GM19463 (cell line): ENCODE results near the gene PITPNM1.
"Not testable (repeated sequence)": the region's sequence is repeated elsewhere in the genome, so short reads cannot be mapped to it uniquely, and the experiment has no call there.

Source experiments
- ATAC-seq: cut with Tn5 transposase; IDR thresholded peaks from one replicate; pipeline ENCODE4 v1.9.1; 2021; ENCODE audit warnings: mild to moderate bottlenecking, moderate library complexity; ENCODE audit not compliant: unreplicated experiment

Gene PITPNM1

DNA sequence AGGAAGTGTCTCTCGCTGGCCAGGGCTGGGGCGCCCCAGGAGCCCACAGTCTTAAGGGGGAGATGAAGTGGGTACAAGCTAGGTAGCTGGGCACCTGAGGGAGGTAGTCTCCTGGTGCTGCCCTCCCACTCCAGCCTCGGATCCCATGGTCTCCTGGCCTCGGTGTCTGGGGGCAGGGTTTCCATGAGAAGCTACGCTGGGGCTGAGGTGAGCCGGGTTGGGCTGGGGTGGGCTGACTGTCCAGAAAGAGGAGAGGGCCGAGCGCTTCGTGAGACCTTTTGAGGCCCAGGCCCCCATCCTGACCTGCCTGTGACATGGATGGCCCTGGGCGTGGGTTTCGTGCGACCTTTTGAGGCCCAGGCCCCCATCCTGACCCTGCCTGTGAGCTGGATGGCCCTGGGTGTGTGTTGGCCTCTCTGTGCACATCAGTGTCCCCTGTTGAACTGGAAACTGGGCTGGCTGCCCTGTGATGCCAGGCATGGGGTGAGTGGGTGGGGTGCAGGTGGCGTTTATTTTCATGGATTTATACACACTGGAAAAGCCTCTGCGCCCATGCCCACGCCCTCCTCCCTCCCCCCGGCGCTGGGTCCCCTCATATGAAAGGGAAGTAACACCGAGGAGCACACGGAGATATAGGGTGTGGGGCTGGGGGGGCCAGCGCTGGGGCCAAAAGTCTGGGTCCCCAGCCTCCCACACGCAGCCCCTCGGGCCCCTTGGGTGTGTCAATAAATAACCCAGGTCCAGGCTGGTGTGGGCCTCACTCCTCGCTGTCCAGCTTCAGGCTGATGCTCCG is 13.7 kb downstream of the PITPNM1 start:
- ATAC-seq = no peak

DNA sequence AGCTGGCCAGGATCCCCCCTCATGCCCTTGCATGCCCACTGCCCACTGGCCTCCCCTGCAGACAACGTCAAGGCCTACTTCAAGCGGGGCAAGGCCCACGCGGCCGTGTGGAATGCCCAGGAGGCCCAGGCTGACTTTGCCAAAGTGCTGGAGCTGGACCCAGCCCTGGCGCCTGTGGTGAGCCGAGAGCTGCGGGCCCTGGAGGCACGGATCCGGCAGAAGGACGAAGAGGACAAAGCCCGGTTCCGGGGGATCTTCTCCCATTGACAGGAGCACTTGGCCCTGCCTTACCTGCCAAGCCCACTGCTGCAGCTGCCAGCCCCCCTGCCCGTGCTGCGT is 14.5 kb downstream of the PITPNM1 start:
- ATAC-seq = no peak

DNA sequence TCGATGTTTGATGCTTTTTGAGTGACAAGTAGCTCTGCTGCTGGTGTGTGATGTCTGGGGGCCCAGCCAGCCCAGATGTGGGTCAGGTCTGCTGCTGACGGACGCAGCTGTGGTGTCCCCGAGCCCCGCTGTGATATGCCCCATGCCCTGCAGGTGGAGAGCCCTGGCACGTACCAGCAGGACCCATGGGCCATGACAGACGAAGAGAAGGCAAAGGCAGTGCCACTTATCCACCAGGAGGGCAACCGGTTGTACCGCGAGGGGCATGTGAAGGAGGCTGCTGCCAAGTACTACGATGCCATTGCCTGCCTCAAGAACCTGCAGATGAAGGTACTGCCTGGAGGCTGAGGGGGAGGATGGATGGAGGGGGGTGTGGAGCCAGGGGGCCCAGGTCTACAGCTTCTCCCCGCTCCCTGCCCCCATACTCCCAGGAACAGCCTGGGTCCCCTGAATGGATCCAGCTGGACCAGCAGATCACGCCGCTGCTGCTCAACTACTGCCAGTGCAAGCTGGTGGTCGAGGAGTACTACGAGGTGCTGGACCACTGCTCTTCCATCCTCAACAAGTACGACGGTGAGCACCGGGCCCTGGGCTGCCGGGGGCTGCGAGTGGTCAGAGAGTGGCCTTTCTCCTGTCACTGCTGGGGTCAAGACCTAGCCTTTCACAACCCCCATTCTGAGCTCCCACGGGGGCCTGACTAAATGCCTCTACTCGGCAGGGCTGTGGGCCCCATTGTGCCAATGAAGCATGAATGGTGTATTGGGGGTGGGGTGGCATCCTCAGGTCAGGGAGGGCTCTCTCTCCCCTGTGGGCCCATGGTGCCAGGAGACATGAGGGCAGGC is 15.1 kb downstream of the PITPNM1 start:
- ATAC-seq = no peak

DNA sequence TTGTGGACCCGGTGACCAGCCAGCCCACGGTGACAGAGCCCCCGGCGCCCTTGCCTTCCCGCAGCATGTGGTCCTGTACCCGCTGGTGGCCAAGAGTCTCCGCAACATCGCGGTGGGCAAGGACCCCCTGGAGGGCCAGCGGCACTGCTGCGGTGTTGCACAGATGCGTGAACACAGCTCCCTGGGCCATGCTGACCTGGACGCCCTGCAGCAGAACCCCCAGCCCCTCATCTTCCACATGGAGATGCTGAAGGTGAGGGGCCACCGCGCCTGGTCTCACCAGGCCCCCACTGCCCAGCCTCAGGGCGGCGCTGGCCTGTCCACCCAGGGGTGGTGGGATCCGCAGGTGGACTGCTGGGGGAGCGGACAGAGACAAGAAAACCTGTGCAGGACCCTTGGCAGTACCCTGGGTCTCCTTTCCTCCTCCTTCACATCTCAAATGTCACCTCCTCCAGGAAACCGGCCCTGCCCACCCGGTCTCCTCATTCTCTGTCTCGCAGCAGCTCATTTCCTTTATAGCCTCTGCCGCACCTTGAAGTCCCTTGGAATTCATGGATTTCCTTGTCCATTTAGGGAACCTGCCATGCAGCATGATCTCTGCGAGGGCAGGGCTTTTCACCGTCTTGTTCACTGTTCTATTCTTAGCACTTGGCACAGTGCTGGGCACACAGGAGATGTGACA is 15.8 kb downstream of the PITPNM1 start:
- ATAC-seq = no peak

DNA sequence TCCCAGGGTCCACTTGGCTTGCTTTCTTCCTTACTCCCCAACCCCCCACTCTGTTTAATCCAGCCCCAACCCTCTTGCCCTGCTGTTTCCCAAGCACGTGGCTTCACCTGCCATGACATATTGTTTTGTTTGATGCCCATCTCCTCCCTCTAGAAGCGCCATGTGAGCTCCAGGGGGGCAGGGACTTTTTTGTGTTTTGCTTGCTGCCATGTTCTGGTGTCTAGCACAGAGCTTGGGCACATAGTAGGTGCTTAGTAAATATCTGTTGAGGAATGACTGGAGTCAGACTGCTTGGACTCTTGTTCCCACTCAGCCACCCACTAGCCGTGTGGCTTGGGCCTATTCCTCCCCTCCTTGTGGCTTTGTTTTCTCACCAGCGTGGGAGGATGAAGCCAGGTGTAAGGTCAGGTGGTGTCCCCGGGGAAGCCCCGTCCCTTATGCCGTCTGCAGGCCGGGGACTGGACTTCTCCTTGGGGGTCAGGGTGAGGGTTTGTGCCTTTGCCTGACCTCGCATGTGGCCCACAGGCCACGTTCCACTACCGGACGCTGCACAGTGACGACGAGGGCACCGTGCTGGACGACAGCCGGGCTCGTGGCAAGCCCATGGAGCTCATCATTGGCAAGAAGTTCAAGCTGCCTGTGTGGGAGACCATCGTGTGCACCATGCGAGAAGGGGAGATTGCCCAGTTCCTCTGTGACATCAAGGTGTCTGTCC is 18.5 kb downstream of the PITPNM1 start:
- no peak for ATAC-seq

DNA sequence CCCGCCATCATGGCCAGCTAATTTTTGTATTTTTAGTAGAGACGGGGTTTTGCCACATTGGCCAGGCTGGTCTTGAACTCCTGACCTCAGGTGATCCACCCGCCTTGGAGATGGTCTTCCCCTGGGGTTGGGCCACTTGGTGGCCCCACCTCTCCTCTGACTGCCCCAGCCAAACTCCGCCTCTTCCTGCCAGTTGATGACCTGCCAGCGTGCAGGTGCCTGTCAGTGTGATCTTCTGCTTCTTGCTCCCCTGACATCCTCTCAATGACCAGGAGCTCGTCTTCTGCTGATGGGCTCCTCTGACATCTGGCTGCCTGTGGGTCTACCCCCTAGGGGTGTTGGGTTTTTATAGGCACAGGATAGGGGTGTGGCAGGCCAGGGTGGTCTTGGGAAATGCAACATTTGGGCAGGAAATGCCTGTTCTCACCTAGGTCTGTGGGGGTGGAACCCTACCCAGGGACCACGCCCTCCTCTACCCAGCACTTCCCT is 19.2 kb downstream of the PITPNM1 start:
- ATAC-seq = not testable (repeated sequence)

DNA sequence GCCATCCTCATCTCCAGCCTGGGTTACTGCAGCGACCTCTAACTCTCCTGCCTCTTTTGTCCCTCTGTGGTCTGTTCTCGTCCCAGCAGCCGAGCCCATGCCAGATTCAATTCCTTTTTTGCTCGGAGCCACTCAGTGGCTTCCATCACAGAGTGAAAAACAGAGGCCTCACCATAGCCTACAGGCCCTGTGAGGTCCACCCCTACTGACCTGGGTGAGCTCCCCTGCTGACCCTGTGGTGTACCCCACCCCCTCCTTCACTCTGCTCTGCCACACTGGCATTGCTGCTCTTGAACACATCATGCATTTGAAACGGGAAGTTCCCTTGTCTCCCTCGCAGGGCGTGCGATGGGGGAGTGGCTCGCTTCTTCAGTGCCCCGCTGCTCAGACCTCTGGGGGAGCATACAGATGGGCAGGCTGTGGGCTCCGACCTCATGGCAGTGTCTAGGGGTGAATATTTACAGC is 20.3 kb downstream of the PITPNM1 start:
- no peak for ATAC-seq

DNA sequence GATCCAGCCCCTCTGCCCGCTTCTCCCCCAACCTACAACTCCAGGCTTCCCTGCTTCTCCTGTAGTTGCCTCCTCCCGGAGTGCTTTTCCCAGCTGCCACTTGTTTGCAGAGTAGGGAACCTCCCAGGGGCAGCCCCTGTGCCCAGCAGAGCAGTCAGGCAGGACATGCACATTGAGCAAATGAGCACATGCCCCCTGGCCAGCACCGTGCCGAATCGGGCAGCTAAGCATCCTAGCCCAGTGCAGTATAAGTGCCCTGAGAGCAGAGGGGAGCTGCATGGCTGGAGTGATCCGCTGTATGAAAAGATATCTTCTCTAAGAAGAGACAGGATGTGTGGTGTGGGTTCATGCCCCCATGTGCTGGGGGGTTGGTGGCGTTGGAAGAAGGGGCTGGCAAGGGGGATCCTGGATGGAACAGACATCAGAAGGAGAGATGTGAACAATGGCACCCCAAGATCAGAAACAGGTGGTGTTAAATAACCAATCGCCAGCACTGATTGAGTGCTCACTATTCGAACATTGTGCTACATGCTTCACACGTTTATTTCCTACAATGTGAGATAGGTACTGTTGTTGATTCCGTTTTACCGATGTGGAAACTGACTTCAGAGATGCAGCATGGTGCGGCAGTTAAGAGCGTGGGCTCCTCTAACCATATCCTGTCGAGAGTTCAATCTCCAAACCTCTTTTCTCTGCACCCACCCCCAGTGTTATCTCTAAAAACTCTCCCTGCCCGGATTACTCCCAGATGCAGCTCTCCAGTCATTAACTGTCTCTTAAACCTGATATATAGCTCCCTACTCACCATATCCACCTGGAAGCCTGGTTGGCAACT is 21.1 kb downstream of the PITPNM1 start:
- no peak for ATAC-seq

DNA sequence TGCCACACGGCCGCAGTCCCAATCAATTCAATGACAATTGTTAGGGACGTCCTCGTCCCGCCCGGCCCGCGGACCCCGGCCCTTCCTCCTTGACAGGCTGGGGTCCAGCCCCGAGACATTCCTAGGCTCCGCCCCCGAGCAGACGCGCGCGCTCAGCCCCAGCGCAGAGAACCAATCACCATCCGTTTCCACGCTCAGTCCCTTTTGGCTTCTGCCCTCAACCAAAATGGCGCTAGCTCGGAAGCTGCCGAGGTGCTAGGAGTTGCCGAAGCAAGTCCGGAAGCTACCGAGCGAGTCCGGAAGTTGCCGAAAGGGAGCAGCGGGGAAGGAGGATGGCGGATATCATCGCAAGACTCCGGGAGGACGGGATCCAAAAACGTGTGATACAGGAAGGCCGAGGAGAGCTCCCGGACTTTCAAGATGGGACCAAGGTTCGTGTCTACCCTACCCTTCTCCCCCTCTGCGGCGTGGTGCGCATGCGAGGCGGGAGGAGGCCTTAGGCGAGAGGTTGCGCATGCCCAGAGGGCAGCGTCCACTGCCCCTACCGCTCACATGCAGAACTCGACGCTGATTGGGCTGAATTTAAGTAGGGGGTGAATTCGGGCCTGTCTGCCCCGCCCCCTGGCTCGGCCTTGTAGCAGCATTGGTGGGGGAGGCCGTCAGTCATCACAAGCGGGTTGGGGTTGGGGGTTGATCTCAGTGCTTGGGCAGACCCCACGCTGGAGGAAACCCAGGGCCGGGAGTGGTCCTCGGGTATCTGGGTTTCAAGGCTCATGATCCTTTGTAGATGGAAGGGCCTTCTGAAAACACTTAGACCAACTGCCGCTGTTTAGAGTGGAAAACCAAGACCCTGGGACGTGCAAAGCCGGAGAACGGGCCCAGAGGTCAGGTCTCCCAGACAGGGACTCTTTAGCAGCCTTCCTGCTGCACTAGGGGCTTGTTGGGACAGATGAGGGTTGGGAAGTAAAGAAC is 22.1 kb downstream of the PITPNM1 start, which contains the start of gene AIP:
TSS of gene AIP (plus strand) at position 200 of the 972 bp plus-strand sequence. CDS start at position 333, 133 bp downstream.
- ATAC-seq = peak; percentile 59

DNA sequence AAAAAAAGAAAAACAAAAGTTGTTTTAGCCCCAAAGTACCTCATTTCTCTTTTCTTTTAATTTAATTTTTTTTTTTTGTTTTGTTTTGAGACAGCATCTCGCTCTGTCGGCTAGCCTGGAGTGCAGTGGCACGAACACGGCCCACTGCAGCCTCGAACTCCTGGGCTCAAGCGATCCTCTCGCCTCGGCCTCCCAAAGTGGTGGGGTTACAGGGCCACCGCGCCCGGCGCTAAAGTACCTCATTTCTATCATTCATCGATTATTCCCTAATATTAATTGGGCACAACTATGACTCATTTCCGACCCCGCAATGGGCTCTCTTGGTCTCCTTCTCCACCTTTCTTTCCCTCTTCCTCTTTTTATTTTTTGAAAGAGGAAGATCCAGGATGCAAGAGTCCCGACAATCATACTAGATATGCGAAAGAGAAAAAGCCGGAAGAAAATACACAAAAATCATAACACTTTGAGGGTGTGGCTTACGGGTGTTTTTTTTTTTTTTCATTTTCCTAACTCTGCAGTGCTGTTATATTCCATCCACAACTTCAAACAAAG is 22.8 kb downstream of the PITPNM1 start:
- no peak for ATAC-seq

DNA sequence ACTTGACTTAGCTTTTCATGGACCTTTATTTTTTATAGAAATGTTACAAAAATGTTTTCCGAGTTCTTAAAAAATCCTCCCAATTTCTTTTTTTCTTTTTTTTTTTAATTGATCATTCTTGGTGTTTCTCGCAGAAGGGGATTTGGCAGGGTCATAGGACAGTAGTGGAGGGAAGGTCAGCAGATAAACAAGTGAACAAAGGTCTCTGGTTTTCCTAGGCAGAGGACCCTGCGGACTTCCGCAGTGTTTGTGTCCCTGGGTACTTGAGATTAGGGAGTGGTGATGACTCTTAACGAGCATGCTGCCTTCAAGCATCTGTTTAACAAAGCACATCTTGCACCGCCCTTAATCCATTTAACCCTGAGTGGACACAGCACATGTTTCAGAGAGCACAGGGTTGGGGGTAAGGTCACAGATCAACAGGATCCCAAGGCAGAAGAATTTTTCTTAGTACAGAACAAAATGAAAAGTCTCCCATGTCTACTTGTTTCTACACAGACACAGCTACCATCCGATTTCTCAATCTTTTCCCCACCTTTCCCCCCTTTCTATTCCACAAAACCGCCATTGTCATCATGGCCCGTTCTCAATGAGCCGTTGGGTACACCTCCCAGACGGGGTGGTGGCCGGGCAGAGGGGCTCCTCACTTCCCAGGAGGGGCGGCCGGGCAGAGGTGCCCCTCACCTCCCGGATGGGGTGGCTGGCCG is 27.7 kb downstream of the PITPNM1 start:
- not testable (repeated sequence) for ATAC-seq

DNA sequence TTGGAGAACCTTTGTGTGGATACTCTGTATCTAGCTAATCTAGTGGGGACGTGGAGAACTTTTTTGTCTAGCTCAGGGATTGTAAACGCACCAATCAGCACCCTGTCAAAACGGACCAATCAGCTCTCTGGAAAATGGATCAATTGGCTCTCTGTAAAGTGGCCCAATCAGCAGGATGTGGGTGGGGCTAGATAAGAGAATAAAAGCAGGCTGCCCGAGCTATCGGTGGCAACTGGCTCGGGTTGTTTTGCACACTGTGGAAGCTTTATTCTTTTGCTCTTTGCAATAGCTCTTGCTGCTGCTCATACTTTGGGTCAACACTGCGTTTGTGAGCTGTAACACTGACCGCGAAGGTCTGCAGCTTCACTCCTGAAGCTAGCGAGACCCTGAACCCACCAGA is 28.5 kb downstream of the PITPNM1 start:
- ATAC-seq = not testable (repeated sequence)

DNA sequence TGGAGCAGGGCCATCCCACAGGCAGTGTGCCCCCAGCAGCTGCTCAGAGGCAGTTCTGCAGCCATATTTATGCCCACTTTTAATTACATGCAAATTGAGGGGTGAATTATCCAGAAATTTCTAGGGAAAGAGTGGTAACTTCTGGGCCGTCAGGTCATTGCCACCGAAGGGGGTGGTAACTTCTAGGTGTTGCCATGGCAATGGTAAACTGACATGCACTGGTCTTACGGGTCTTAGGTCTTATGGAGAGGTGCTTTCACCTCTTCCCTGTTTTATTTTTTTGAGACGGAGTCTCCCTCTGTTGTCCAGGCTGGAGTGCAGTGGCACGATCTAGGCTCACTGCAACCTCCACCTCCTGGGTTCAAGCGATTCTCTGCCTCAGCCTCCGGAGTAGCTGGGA is 32.3 kb downstream of the PITPNM1 start:
- ATAC-seq = no peak

DNA sequence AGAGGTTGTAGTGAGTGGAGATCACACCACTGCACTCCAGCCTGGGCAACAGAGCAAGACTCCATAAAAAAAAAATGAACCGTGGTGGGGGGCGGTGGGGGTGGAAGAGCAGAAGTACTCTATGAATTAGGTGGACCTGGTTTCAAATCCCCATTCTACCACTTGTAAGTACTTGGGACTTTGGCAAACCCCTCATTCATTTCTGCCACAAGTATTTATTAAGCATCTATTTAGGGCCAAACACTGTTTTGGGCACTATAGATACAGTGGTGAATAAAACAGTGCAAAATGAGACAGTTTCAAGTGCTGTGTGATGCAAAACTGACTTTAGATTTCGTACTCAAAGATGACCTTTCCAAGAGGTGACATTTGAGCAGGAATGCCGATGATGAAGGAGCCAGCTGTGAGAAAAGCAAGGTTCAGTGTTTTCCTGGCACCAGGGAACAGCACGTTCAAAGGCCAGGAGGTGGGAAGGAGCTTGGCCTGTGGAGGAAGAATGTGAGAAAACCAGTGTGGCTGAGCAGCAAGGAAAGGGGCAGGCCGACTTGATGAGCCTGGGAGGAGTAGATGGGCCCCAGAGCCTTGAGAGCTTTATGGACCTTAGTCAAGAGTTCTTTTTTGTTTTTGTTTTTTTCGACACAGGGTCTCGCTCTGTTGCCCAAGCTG is 34.7 kb downstream of the PITPNM1 start:
- no peak for ATAC-seq

DNA sequence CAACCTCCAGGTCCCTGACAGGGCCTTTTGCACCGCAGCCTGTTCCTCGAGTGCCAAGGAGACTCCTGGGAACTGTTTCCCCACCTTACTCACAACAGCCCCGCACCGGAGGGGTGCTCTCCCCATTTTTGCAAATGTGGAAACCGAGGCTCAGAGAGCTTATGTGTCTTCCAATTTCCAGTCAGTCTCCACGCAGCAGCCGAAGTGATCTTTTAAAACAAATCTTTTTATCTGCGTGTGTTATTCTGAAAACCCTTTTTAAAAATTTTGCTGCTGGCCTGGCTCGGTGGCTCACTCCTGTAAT is 35.7 kb downstream of the PITPNM1 start:
- ATAC-seq = no peak

DNA sequence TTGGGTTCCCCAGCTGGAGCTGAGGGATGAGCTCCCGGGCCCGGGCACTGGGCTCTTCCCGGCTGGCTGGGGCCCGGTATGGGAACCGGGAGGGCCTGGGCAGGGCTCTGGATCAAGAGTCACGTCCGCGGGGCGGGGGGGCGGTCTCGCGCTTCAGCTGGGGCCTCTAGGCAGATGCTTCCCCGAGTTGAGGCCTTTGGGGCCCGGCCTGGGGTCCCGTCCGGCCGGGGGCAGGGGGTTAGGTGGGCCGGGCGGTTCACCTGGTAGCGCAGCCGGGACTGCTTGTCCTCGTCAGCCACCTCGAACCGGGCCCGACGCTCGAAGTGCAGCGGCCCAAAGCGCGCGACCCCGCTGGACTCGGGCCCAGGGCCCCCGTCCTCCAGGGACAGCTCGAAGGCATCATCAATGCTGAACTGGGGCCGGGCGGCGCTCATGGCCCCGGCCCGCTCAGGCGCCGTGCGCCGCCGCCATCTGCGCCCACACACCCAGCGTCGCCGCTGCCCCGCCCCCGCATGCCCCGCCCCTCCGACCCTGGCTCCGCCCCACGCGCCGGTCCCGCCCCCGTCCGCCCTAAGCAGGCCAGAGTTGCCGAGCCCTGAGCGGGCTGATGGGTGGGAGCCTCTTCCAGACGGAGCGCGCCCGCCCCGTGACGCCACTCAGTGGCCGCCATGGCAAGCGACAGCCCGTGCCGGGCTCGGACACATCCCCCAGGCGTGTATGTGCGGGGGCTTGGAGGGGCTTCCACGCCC is 36.2 kb downstream of the PITPNM1 start, which contains the start of gene TMEM134:
TSS of gene TMEM134 (minus strand) at position 493 of the 749 bp plus-strand sequence. CDS start at position 434, 59 bp downstream.
- ATAC-seq = peak; percentile 63

DNA sequence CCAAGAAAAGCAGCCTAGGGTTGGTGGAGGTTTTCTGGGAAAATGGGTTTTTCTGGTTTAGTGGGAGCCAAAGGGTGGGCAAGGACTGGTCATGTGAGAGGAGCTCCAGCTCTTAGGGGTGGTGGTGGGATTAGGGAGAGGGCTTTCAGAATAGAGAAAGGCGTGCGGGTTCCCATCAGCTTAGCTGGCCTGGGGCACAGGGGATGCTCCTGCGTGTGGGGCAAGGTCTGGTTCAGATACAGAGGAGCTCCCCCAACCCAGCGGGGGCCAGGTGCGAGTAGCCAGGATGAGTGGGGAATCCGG is 36.8 kb downstream of the PITPNM1 start:
- no peak for ATAC-seq
